ENCODE data around the gene OR4M1.

Gene OR4M1

DNA sequence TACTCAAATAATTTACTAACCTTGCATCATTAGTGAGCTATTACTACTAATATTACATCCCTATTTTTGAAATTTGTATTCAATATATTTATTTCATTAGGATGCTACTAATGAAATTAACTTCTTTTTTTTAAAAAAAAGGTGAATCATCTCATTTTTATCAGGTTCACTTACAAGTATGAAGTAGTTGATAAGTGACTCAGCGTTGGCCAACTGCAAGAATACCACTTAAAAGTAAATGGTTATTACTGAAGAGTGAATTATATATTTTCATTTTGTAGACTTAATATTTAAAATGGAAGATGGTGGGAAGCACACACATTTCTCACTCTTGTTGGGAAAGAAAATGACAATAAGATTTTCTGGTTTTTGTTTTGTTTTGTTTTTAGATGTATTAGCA, 49.9 kb downstream of the OR4M1 start:
- DNase-seq = no peak

DNA sequence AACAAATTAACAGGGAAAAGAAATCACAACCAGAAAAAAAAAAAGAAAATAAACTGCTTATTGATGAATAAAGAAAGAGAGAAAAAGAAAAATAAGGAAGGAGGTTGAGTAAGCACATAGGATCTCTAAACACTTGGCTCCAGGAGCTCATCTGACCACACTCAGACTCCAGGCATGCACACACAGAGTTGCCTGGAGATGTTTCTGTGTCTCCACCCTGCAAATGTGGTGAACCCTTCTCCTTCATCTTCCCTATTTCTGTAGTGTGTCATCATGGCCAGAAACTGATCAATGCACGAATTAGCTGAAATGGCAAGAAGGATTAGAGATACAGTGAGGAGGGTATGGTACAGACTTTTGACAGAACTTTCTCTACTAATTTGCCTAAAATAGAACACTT, 50.5 kb downstream of the OR4M1 start:
- no peak for DNase-seq

DNA sequence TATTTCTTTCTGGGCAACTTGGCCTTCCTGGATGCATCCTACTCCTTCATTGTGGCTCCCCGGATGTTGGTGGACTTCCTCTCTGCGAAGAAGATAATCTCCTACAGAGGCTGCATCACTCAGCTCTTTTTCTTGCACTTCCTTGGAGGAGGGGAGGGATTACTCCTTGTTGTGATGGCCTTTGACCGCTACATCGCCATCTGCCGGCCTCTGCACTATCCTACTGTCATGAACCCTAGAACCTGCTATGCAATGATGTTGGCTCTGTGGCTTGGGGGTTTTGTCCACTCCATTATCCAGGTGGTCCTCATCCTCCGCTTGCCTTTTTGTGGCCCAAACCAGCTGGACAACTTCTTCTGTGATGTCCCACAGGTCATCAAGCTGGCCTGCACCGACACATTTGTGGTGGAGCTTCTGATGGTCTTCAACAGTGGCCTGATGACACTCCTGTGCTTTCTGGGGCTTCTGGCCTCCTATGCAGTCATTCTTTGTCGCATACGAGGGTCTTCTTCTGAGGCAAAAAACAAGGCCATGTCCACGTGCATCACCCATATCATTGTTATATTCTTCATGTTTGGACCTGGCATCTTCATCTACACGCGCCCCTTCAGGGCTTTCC, 54.4 kb downstream of the OR4M1 start:
- peak in 1 of 56 donors; percentile 3 for DNase-seq

DNA sequence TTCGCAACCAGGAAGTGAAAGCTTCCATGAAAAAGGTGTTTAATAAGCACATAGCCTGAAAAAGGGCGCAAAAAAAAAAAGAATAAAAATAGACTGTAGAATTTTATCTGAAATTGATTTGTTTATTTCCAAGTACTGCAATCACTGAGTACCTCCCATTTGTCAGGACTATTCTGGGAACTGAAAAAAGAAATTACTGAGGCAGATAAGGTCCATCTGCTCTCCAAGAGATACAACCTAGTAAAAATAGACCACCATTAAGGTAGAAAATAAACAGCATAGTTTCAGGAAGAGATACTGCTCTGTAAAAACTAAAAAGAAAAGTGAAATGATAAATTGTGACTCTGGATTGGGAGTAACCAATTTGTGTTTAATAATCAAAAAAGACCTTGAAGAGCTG, 55.0 kb downstream of the OR4M1 start:
- no peak for DNase-seq
